Nephron (organoid): ENCODE results near the gene KLHL40.

Source experiments
- H3K27ac Mint-ChIP-seq, 3 experiments: 2 replicates each; pipeline ENCODE4 v1.8.0; 2020; ENCODE audit warnings: mixed read lengths in 3 of 3, mild to moderate bottlenecking in 2 of 3, moderate library complexity in 1 of 3
- H3K27me3 Mint-ChIP-seq: 2 replicates; pipeline ENCODE4 v1.8.0; 2021; ENCODE audit warnings: low read depth, mild to moderate bottlenecking, moderate library complexity, mixed read lengths
- H3K36me3 Mint-ChIP-seq: 2 replicates; pipeline ENCODE4 v1.8.0; 2020; ENCODE audit warnings: low read depth, mixed read lengths
- H3K4me1 Mint-ChIP-seq: 2 replicates; pipeline ENCODE4 v1.8.0; 2020; ENCODE audit warnings: mixed read lengths
- H3K4me3 Mint-ChIP-seq, 3 experiments: 2 replicates each; pipeline ENCODE4 v1.8.0; 2020; ENCODE audit warnings: mild to moderate bottlenecking in 3 of 3, mixed read lengths in 3 of 3, moderate library complexity in 2 of 3
- H3K9me3 Mint-ChIP-seq: 2 replicates; pipeline ENCODE4 v1.8.0; 2020; ENCODE audit warnings: mixed read lengths
- CTCF ChIP-seq, 3 experiments: fragments of 200-600 bp; sonication (generic); IDR thresholded peaks; one replicate each; pipeline ENCODE4 v1.5.0; 2021; ENCODE audit warnings: antibody characterized with exemption in 3 of 3; ENCODE audit not compliant: unreplicated experiment in 3 of 3

KLHL40 gene

GRCh38 chr3:42683875-42684598 lies 1.3 kb upstream of the KLHL40 start:
- Mint-ChIP-seq H3K36me3 (no peaks in the 10 kb centered on the region), H3K27ac (peak overlapping the region in 1 of 3 experiments; percentile 59), H3K27me3 (peaks cover 9% of the 10 kb centered on the region), H3K4me1 (peaks cover 34% of the 10 kb centered on the region), H3K4me3 (peak overlapping the region in 1 of 3 experiments; percentile 11), H3K9me3 (no peaks in the 10 kb centered on the region)
- TF ChIP-seq CTCF (IDR thresholded peaks at IDR 0.05; ENCODE audit: unreplicated experiment in 3 of 3), result no peak

DNA sequence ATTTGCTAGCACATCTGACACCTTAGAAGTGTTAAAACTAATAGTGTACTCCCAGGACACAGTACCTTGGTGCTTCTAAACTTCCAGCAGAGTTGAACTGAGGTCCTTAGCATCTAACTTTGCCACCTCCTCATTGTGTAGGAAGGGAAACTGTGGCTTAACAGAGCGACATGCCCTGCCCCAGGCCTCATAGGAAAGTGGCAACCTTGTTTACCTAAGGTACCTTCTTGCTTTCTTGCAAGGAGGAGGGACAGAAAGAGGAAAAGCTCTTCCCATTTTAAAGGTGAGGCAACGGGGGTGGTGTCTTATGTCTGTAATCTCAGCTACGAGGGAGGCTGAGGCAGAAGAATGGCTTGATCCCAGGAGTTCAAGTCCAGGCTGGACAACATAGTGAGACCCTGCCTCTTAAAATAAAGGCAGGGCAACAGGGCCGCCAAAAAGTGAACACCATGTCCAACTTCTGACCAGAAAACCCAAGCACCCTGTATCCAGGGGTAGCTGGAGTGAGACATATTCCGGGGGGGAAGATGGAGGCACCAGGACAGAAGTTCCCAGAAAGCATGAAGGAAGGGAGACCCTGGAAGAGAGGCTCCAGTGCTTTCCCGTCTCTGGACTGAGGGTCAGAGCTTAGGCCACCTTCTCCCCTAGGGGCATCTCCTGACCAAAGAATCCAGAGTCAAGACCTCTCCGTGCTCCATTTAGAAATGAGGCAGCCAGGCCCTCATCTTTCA lies 540 bp upstream of the KLHL40 start:
- Mint-ChIP-seq H3K9me3 (no peaks in the 10 kb centered on the region), H3K4me3 (peak overlapping the region in 1 of 3 experiments; percentile 79), H3K4me1 (peaks cover 39% of the 10 kb centered on the region), H3K27me3 (peaks cover 15% of the 10 kb centered on the region), H3K27ac (no peak overlapping the region), H3K36me3 (no peaks in the 10 kb centered on the region)
- TF ChIP-seq CTCF (IDR thresholded peaks at IDR 0.05; ENCODE audit: unreplicated experiment in 3 of 3), result no peak

GRCh38 chr3:42685891-42686820 lies 819 bp downstream of the KLHL40 start:
- no peak for TF ChIP-seq CTCF (IDR thresholded peaks at IDR 0.05; ENCODE audit: unreplicated experiment in 3 of 3)
- H3K27me3 Mint-ChIP-seq, result peaks cover 21% of the 10 kb centered on the region

DNA sequence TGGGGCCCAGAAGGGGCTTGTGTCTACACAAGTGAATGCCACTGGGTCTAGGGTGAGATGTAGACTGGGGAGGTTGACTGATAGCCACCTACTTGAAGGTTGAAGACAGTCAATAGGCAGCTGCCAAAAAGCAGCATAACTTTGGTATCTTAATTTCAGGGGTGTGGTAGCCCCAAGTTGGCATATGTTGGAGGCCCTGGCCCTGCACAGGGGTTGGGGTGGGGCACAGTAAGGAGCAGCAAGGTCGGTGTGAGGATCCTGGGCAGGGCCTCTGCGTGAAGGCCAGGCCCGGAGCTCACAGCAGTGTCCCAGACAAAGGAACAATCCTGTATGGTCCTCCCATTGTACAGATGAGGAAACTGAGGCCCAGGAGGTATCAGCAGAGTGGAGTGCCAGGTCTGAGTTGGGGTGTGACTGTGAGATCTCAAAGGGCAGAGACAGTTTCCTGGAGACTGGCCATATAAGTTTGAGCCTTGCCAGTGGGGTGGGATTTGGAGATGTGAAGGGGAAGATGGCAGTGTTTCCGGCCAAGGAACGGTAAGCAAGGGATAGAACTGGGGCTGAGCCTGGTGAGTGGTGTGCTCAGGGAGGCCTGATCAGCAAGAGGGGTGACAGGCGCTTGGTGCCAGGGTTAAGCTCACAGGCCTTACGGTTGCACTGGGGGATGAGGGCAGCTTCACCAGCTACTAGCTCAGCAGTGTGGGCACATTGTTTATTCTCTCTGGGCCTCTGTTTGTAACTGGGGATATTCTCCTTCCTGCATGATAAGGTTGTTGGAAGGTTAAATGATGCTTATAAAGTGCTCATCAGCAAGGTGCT lies 1.7 kb downstream of the KLHL40 start:
- TF ChIP-seq CTCF (IDR thresholded peaks at IDR 0.05; ENCODE audit: unreplicated experiment in 3 of 3), result no peak
- no peak overlapping the region for H3K27ac Mint-ChIP-seq

More at GRCh38 chr3:42685891-42686820, 819 bp downstream of the KLHL40 start:
- H3K27ac Mint-ChIP-seq, result no peak overlapping the region
- peaks cover 44% of the 10 kb centered on the region for H3K4me1 Mint-ChIP-seq
- no peaks in the 10 kb centered on the region for H3K9me3 Mint-ChIP-seq
- H3K4me3 Mint-ChIP-seq, result peak overlapping the region in 2 of 3 experiments; percentile 79 to 80
- H3K36me3 Mint-ChIP-seq, result no peaks in the 10 kb centered on the region

DNA sequence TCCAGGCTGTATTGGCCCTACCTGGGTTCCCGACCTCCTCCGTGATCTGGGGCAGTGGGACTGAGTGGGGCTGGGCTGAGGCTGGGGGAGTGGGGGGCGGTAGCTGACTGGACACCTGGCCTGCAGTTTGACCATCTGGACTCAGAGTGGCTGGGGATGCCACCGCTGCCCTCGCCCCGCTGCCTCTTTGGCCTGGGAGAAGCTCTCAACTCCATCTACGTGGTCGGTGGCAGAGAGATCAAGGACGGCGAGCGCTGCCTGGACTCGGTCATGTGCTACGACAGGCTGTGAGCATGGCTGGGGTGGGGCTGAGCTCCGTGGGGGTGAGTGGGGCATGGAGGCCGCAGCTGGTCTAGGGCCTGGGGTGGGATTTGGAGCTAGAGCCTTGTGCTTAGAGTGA lies 2.7 kb downstream of the KLHL40 start:
- H3K36me3 Mint-ChIP-seq, result no peaks in the 10 kb centered on the region
- H3K27ac Mint-ChIP-seq, result no peak overlapping the region
- H3K4me3 Mint-ChIP-seq, result peak overlapping the region in 2 of 3 experiments; percentile 79 to 80
- H3K4me1 Mint-ChIP-seq, result peaks cover 35% of the 10 kb centered on the region
- no peak for TF ChIP-seq CTCF (IDR thresholded peaks at IDR 0.05; ENCODE audit: unreplicated experiment in 3 of 3)
- peaks cover 24% of the 10 kb centered on the region for H3K27me3 Mint-ChIP-seq
- no peaks in the 10 kb centered on the region for H3K9me3 Mint-ChIP-seq

More for the DNA sequence above, 1.7 kb downstream of the KLHL40 start:
- Mint-ChIP-seq H3K27me3 (peaks cover 24% of the 10 kb centered on the region), H3K4me1 (peaks cover 38% of the 10 kb centered on the region), H3K9me3 (no peaks in the 10 kb centered on the region), H3K4me3 (peak overlapping the region; percentile 6 to 80 (median 79)), H3K36me3 (no peaks in the 10 kb centered on the region)
